Stimulated activated naive B cell treated with anti-CD40 and anti-IgM and Interleukin-4, amounts not matched to agents 10 μg/mL and 1 μg/mL and 100 μg/mL, for 72 hours (primary cell): ENCODE data around the gene ANKRD13C.
"Not testable (repeated sequence)": the region's sequence is repeated elsewhere in the genome, so short reads cannot be mapped to it uniquely, and the experiment has no call there.

ENCODE experiments used
- ATAC-seq, 2 donors: fragments of 150-1000 bp; cut with Tn5 transposase; replicated peaks; 2 replicates each; pipeline ENCODE4 v1.10.0; 2021; ENCODE audit warnings: moderate library complexity in 1 of 2
- DNase-seq: peaks from one replicate; pipeline ENCODE4 v3.0.0; 2021
- H3K27ac Mint-ChIP-seq: one replicate; pipeline ENCODE4 v1.8.0; 2022; ENCODE audit warnings: mild to moderate bottlenecking, mixed read lengths
- H3K27me3 Mint-ChIP-seq, 2 donors: one replicate each; pipeline ENCODE4 v1.8.0; 2022; ENCODE audit warnings: mixed read lengths in 2 of 2
- H3K36me3 Mint-ChIP-seq, 2 donors: one replicate each; pipeline ENCODE4 v1.8.0; 2022; ENCODE audit warnings: mixed read lengths in 2 of 2, mild to moderate bottlenecking in 1 of 2
- H3K4me1 Mint-ChIP-seq, 2 donors: one replicate each; pipeline ENCODE4 v1.8.0; 2022; ENCODE audit warnings: mixed read lengths in 2 of 2, mild to moderate bottlenecking in 1 of 2
- H3K4me3 Mint-ChIP-seq, 2 donors: one replicate each; pipeline ENCODE4 v1.8.0; 2022; ENCODE audit warnings: mild to moderate bottlenecking in 2 of 2, mixed read lengths in 2 of 2, moderate library complexity in 1 of 2
- H3K9me3 Mint-ChIP-seq, 2 donors: one replicate each; pipeline ENCODE4 v1.8.0; 2022; ENCODE audit warnings: mixed read lengths in 2 of 2, mild to moderate bottlenecking in 1 of 2

Gene ANKRD13C

GRCh38 chr1:70373580-70373979 lies 19.1 kb upstream of the ANKRD13C start:
- not testable (repeated sequence) for DNase-seq, H3K36me3 Mint-ChIP-seq, H3K9me3 Mint-ChIP-seq, H3K27ac Mint-ChIP-seq, H3K27me3 Mint-ChIP-seq, ATAC-seq, H3K4me3 Mint-ChIP-seq, H3K4me1 Mint-ChIP-seq

- H3K27ac Mint-ChIP-seq: no peak overlapping the region
- no peak overlapping the region for H3K4me3 Mint-ChIP-seq
- peaks cover 0 to 3% of the 10 kb centered on the region in 2 donors for H3K36me3 Mint-ChIP-seq
- no peak for ATAC-seq
- H3K27me3 Mint-ChIP-seq: no peaks in the 10 kb centered on the region
- H3K9me3 Mint-ChIP-seq: no peaks in the 10 kb centered on the region
- H3K4me1 Mint-ChIP-seq: no peaks in the 10 kb centered on the region
- no peak for DNase-seq
These were observed 17.9 kb upstream of the ANKRD13C start for GRCh38 chr1:70372426-70372825.

- ATAC-seq, H3K27ac Mint-ChIP-seq, DNase-seq, H3K27me3 Mint-ChIP-seq, H3K4me1 Mint-ChIP-seq, H3K4me3 Mint-ChIP-seq, H3K9me3 Mint-ChIP-seq, H3K36me3 Mint-ChIP-seq: not testable (repeated sequence)
These were observed 17.1 kb upstream of the ANKRD13C start for GRCh38 chr1:70371586-70371985.

DNA sequence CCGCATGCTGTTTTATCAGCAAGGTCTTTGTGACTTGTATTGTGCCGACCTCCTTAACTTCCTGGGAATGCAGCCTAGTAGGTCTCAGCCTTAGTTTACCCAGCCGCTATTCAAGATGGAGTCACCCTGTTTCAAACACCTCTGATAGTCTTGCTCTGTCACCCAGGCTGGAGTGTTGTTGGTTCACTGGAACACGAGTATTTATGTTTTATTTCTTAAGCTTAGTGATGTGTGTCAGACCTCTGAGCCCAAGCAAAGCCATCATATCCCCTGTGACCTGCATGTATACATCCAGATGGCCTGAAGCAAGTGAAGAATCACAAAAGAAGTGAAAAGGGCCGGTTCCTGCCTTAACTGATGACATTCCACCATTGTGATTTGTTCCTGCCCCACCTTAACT lies 12.9 kb upstream of the ANKRD13C start:
- H3K36me3 Mint-ChIP-seq, DNase-seq, H3K4me1 Mint-ChIP-seq, H3K27me3 Mint-ChIP-seq, ATAC-seq, H3K9me3 Mint-ChIP-seq, H3K27ac Mint-ChIP-seq, H3K4me3 Mint-ChIP-seq: not testable (repeated sequence)

GRCh38 chr1:70366997-70367396 lies 12.5 kb upstream of the ANKRD13C start:
- ATAC-seq, H3K4me3 Mint-ChIP-seq, H3K9me3 Mint-ChIP-seq, DNase-seq, H3K36me3 Mint-ChIP-seq, H3K4me1 Mint-ChIP-seq, H3K27me3 Mint-ChIP-seq, H3K27ac Mint-ChIP-seq: not testable (repeated sequence)

DNA sequence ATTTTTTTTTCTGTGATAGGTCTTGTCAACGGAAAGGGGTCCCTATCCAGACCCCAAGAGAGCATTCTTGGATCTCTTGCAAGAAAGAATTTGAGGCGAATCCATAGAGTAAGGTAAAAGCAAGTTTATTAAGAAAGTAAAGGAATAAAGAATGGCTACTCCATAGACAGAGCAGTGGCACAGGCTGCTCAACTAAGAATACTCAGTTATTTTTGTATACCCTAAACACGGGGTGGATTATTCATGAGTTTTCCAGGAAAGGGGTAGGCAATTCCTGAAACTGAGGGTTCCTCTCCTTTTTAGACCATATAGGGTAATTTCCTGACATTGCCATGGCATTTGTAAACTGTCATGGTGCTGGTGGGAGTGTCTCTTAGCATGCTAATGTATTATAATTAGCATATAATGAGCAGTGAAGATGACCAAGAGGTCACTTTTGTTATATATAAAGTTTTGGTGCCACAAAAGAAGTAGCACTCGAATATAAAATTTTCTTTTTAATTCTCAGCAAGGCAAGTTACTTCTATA lies 12.0 kb upstream of the ANKRD13C start:
- not testable (repeated sequence) for H3K36me3 Mint-ChIP-seq, H3K27me3 Mint-ChIP-seq, H3K4me3 Mint-ChIP-seq, H3K9me3 Mint-ChIP-seq, ATAC-seq, H3K4me1 Mint-ChIP-seq, H3K27ac Mint-ChIP-seq, DNase-seq

GRCh38 chr1:70364439-70364838 lies 9.9 kb upstream of the ANKRD13C start:
- ATAC-seq (no peak), DNase-seq (no peak)
- Mint-ChIP-seq H3K9me3 (no peaks in the 10 kb centered on the region), H3K4me3 (no peak overlapping the region), H3K27me3 (no peaks in the 10 kb centered on the region), H3K27ac (no peak overlapping the region), H3K4me1 (peaks cover 0 to 3% of the 10 kb centered on the region in 2 donors), H3K36me3 (peaks cover 7% of the 10 kb centered on the region in 2 donors)

- H3K9me3 Mint-ChIP-seq: no peaks in the 10 kb centered on the region
- peaks cover 0 to 3% of the 10 kb centered on the region in 2 donors for H3K4me1 Mint-ChIP-seq
- peaks cover 2 to 5% of the 10 kb centered on the region in 2 donors for H3K36me3 Mint-ChIP-seq
- H3K4me3 Mint-ChIP-seq: no peak overlapping the region
- DNase-seq: no peak
- ATAC-seq: no peak
- H3K27me3 Mint-ChIP-seq: no peaks in the 10 kb centered on the region
- H3K27ac Mint-ChIP-seq: no peak overlapping the region
These were observed 7.3 kb upstream of the ANKRD13C start for GRCh38 chr1:70361727-70362398.

DNA sequence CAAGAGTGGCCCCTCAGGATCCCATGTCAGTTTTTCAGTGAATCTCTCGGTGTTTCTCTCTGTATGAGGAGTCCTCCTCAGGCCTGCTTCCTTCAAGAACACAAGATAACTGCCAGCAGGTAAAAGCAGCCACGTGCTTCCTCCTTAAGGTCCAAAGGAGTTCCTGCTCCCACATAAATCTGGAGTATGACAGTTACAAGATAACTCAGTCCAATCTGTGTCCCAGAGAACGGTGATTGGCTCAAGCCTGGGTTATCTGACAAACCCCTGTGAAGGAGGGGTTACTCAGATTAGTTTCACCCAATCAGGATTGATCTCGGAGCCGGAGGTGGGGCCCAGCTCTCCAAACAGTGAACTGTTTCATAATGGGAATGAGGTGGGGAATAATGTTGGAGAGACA lies 5.8 kb upstream of the ANKRD13C start:
- Mint-ChIP-seq H3K27me3 (no peaks in the 10 kb centered on the region), H3K4me3 (no peak overlapping the region), H3K36me3 (peaks cover 4 to 9% of the 10 kb centered on the region in 2 donors), H3K9me3 (peaks cover 0 to 2% of the 10 kb centered on the region in 2 donors), H3K4me1 (peaks cover 8 to 9% of the 10 kb centered on the region in 2 donors), H3K27ac (no peak overlapping the region)
- DNase-seq (no peak), ATAC-seq (no peak)

- Mint-ChIP-seq H3K9me3 (peaks cover 2 to 4% of the 10 kb centered on the region in 2 donors), H3K4me3 (no peak overlapping the region), H3K27me3 (no peaks in the 10 kb centered on the region), H3K36me3 (peaks cover 6 to 18% of the 10 kb centered on the region in 2 donors), H3K27ac (no peak overlapping the region), H3K4me1 (peaks cover 13% of the 10 kb centered on the region in 2 donors)
- ATAC-seq (no peak), DNase-seq (no peak)
These were observed 4.5 kb upstream of the ANKRD13C start for GRCh38 chr1:70358921-70359564.

DNA sequence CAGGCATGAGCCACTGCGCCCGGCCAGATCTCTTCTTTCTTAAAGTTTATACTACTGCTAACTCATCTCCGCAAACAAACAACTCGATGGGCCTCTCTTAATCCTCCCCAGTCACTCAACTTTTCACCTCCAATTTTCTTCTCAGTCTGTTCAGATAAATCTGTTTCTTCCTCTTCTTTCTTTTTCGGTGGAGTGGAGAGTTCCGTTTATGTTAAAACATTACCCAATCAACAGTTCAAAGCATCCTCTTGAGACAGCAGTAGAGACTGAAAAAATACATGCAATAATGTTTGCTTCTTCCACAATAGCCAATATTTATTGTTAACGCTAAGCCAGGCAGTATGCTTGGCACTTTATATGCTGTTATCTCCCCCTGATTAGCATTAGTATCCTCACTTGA lies 1.4 kb upstream of the ANKRD13C start:
- Mint-ChIP-seq H3K27ac (peak overlapping the region; percentile 86), H3K4me1 (peaks cover 13 to 15% of the 10 kb centered on the region in 2 donors), H3K36me3 (peaks cover 4 to 21% of the 10 kb centered on the region in 2 donors), H3K4me3 (peak overlapping the region; percentile 80 to 95), H3K27me3 (no peaks in the 10 kb centered on the region), H3K9me3 (peaks cover 2 to 4% of the 10 kb centered on the region in 2 donors)
- no peak for DNase-seq
- ATAC-seq: no peak

DNA sequence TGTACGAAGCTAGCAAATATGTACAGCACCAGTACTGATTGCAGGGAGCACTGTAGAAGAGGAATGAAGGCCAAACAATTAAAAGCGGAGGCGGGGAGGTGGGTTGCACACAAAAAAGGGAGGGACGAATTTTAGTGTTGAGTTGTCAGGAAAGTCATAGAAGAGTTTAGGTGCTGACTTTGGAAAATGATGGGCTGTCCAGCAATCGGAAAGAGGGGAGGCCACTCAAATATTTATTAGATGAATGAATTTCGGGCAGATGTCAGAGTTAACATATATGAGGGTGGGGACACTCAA lies 537 bp upstream of the ANKRD13C start:
- DNase-seq: no peak
- no peak for ATAC-seq
- peak overlapping the region; percentile 99 for H3K27ac Mint-ChIP-seq
- peaks cover 4 to 21% of the 10 kb centered on the region in 2 donors for H3K36me3 Mint-ChIP-seq
- peaks cover 2 to 4% of the 10 kb centered on the region in 2 donors for H3K9me3 Mint-ChIP-seq
- H3K4me1 Mint-ChIP-seq: peaks cover 13 to 20% of the 10 kb centered on the region in 2 donors
- no peaks in the 10 kb centered on the region for H3K27me3 Mint-ChIP-seq
- H3K4me3 Mint-ChIP-seq: peak overlapping the region; percentile 95 to 99

DNA sequence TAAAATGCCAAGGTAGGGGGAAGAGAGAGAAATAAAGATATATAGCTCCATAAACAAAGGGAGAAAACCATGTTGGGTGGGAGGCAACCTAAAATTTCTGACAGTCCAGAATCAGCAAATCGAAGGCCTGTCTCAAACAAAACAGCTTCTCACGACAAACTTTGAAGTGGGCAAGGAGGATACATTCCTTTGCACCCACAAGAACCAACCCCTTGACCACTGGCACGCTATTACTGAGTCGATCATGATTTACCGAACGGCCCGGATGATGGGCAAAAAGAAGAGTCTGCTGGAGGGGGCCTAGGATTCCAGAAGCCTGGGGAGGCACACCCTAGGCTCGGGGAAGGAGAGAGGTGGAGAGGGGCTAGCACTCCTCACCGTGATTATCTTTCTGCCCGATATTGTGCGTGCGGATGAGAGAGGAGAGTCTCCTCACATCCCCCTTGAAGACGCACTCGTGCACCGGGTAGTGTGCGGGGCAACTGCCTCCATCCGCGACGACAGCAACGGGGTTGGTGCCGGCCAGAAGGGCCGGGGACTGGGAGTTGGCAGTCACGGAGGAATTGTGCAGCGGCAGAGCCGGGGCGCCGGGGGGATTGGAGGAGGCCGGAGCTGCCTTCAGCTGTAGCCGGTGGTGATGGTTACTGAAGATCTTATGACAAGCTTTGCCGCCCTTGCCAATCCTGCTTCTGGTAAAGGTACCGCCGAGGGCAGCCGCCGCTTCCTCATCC lies 756 bp downstream of the ANKRD13C start:
- ATAC-seq: peak; percentile 35
- Mint-ChIP-seq H3K4me3 (peak overlapping the region; percentile 95 to 99), H3K4me1 (peaks cover 18 to 19% of the 10 kb centered on the region in 2 donors), H3K27ac (peak overlapping the region; percentile 99), H3K36me3 (peaks cover 9 to 21% of the 10 kb centered on the region in 2 donors), H3K27me3 (no peaks in the 10 kb centered on the region), H3K9me3 (peaks cover 2 to 4% of the 10 kb centered on the region in 2 donors)
- peak; percentile 3 for DNase-seq

DNA sequence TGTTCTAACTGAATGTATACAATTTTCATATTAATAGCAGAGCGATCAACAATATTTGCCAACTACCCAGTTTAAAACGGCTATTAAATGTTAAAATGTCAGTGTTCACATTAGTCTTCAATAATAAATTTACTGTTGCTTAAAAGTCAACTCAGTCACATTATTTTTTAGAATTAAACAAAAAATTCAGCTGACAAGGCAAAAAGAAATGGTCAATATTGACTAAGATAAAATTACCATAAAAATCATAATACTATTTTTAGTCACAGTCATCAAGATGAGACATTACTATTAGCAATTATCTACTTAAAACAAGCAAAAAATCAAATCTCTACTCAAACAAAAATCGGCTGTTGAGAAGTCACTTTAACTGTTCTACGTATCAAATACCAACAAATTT lies 1.5 kb downstream of the ANKRD13C start:
- ATAC-seq (no peak), DNase-seq (no peak)
- Mint-ChIP-seq H3K36me3 (peaks cover 9 to 21% of the 10 kb centered on the region in 2 donors), H3K9me3 (peaks cover 2 to 4% of the 10 kb centered on the region in 2 donors), H3K4me1 (peaks cover 18 to 19% of the 10 kb centered on the region in 2 donors), H3K4me3 (peak overlapping the region; percentile 95 to 99), H3K27me3 (no peaks in the 10 kb centered on the region), H3K27ac (peak overlapping the region; percentile 99)
